PC-9 (cell line): ENCODE results near the gene CT45A1. TPM values are rescaled to one million over a fixed set of nuclear protein-coding genes. Genes with fewer than 3 reads are reported as not detected.
"Not testable (repeated sequence)": the region's sequence is repeated elsewhere in the genome, so short reads cannot be mapped to it uniquely, and the experiment has no call there.

Source experiments
- BruUV-seq: library from RNA; stranded (reverse); fragments of 400-500 nt; replicated peaks from 2 replicates; lab custom pipeline; 2021; lab: Mats Ljungman, UMichigan
- CTCF ChIA-PET: fragments of 300-600 bp; sonication (Branson Sonifier 250); formaldehyde crosslinking; loops from one replicate; lab custom pipeline; 2022; ENCODE audit warnings: antibody characterized with exemption; lab: Charles Lee
- POLR2A ChIA-PET: fragments of 300-600 bp; sonication (Branson Sonifier 250); formaldehyde crosslinking; loops from one replicate; lab custom pipeline; 2022; ENCODE audit warnings: antibody characterized with exemption; ENCODE audit not compliant: unreplicated experiment; lab: Charles Lee
- DNase-seq, 2 experiments: peaks; one replicate each; pipeline versions ENCODE4 v3.0.0 to v3.0.0-alpha.2; 2015 to 2022; ENCODE audit warnings: mixed read lengths in 1 of 2
- H2AFZ ChIP-seq: fragments of 200-600 bp; sonication (generic); 2 replicates; pipeline ENCODE4 v1.8.1; 2017; ENCODE audit warnings: antibody characterized with exemption
- H3F3A ChIP-seq: fragments of 200-600 bp; sonication (generic); 2 replicates; pipeline ENCODE4 v1.8.1; 2017; ENCODE audit warnings: antibody characterized with exemption, mild to moderate bottlenecking, low read depth; ENCODE audit not compliant: insufficient read depth
- H3K27ac ChIP-seq: fragments of 200-600 bp; sonication (generic); 2 replicates; pipeline ENCODE4 v1.6.1; 2016; ENCODE audit warnings: mixed run types
- H3K27me3 ChIP-seq: fragments of 200-600 bp; sonication (generic); 2 replicates; pipeline ENCODE4 v1.6.1; 2016; ENCODE audit warnings: low read depth, mixed run types; ENCODE audit not compliant: insufficient read depth
- H3K36me3 ChIP-seq: fragments of 200-600 bp; sonication (generic); 2 replicates; pipeline ENCODE4 v1.6.1; 2016; ENCODE audit warnings: low read depth, mixed run types
- H3K4me1 ChIP-seq: fragments of 200-600 bp; sonication (generic); replicated peaks from 2 replicates; pipeline ENCODE4 v1.6.1; 2016; ENCODE audit warnings: mixed run types; ENCODE audit not compliant: insufficient read depth
- H3K4me2 ChIP-seq: fragments of 200-600 bp; sonication (generic); 2 replicates; pipeline ENCODE4 v1.6.1; 2017; ENCODE audit warnings: mixed run types
- H3K4me3 ChIP-seq: fragments of 200-600 bp; sonication (generic); 2 replicates; pipeline ENCODE4 v1.6.1; 2016; ENCODE audit warnings: mixed run types
- H3K79me2 ChIP-seq: fragments of 200-600 bp; sonication (generic); 2 replicates; pipeline ENCODE4 v1.6.1; 2017; ENCODE audit warnings: low read depth, mixed run types
- H3K9me2 ChIP-seq: fragments of 200-600 bp; sonication (generic); 2 replicates; pipeline ENCODE4 v1.8.1; 2017; ENCODE audit warnings: mild to moderate bottlenecking; ENCODE audit not compliant: insufficient read depth
- H3K9me3 ChIP-seq: fragments of 200-600 bp; sonication (generic); 2 replicates; pipeline ENCODE4 v1.8.1; 2016; ENCODE audit warnings: low read depth; ENCODE audit not compliant: insufficient read depth
- H4K20me1 ChIP-seq: fragments of 200-600 bp; sonication (generic); 2 replicates; pipeline ENCODE4 v1.8.1; 2017; ENCODE audit not compliant: insufficient read depth
- CTCF ChIP-seq: fragments of 200-600 bp; sonication (generic); conservative IDR thresholded peaks from 2 replicates; pipeline ENCODE4 v1.6.1; 2017; ENCODE audit warnings: mixed run types, antibody characterized with exemption, mild to moderate bottlenecking, moderate library complexity
- EZH2 ChIP-seq: fragments of 200-600 bp; sonication (generic); IDR thresholded peaks from 2 replicates; pipeline ENCODE4 v1.8.0; 2017; ENCODE audit warnings: antibody characterized with exemption, low read depth
- intact Hi-C: fragments of 100-400 bp; cut with micrococcal nuclease; formaldehyde crosslinking; loops from one replicate; pipeline ENCODE4 v1.10.0; 2022; ENCODE audit not compliant: unreplicated experiment
- total RNA-seq: library from RNA; stranded (reverse); gene quantifications from 2 replicates; pipeline ENCODE4 v1.2.3, GENCODE V29; 2021

Gene CT45A1
- total RNA-seq, 1 experiment from 2014 or later = not detected

- Histone ChIP-seq H3K9me3 (no peaks in the 10 kb centered on the region), H3K36me3 (no peaks in the 10 kb centered on the region), H3K79me2 (no peaks in the 10 kb centered on the region), H3K27me3 (peaks cover 5% of the 10 kb centered on the region; the same call in 1 of the 2 replicates), H3K4me1 (no peaks in the 10 kb centered on the region), H4K20me1 (no peaks in the 10 kb centered on the region), H3K4me2 (no peak overlapping the region), H3F3A (no peaks in the 10 kb centered on the region), H3K4me3 (no peak overlapping the region), H2AFZ (no peak overlapping the region), H3K9me2 (no peaks in the 10 kb centered on the region), H3K27ac (no peak overlapping the region)
- POLR2A ChIA-PET = no interaction called here
- BruUV-seq = no TSS peak
- intact Hi-C loops = no loop called here
- CTCF ChIA-PET = interaction anchor here (0.8 kb wide), 1 partner anchor 289 kb away, joined by 3 read pairs; no protein-coding TSS in a partner anchor
- TF ChIP-seq CTCF (peak; percentile 62), EZH2 (no peak)
- DNase-seq = peak in 1 of 2 experiments; percentile 7
Observed at GRCh38 chrX:135740681-135741149, 27.3 kb downstream of the CT45A1 start.

GRCh38 chrX:135741192-135741715, 27.8 kb downstream of the CT45A1 start:
- Histone ChIP-seq H3K4me1 (no peaks in the 10 kb centered on the region), H3F3A (no peaks in the 10 kb centered on the region), H3K4me2 (no peak overlapping the region), H3K4me3 (no peak overlapping the region), H3K79me2 (no peaks in the 10 kb centered on the region), H3K27me3 (peaks cover 5% of the 10 kb centered on the region; the same call in 1 of the 2 replicates), H2AFZ (no peak overlapping the region), H3K27ac (no peak overlapping the region), H3K36me3 (no peaks in the 10 kb centered on the region), H3K9me2 (no peaks in the 10 kb centered on the region), H4K20me1 (no peaks in the 10 kb centered on the region), H3K9me3 (no peaks in the 10 kb centered on the region)
- intact Hi-C loops = no loop called here
- BruUV-seq = no TSS peak
- DNase-seq = no peak
- ChIA-PET POLR2A (no interaction called here), CTCF (no interaction called here)
- TF ChIP-seq EZH2 (no peak), CTCF (no peak)

GRCh38 chrX:135744739-135745138, 31.3 kb downstream of the CT45A1 start:
- H3K9me3 ChIP-seq, H3K4me1 ChIP-seq, H3K4me2 ChIP-seq, H3K27ac ChIP-seq, H3K79me2 ChIP-seq, H3K36me3 ChIP-seq, intact Hi-C loops, DNase-seq, BruUV-seq, H3F3A ChIP-seq, CTCF ChIA-PET, H4K20me1 ChIP-seq, H3K27me3 ChIP-seq, POLR2A ChIA-PET, H2AFZ ChIP-seq, H3K9me2 ChIP-seq, H3K4me3 ChIP-seq: not testable (repeated sequence)

GRCh38 chrX:135768091-135768490, 54.7 kb downstream of the CT45A1 start, which contains the start of gene CT45A3:
Gene CT45A3, minus strand, starts transcription at chrX:135768191. Its CDS starts 3,747 bp downstream, at chrX:135764444.
- intact Hi-C loops, H3K27ac ChIP-seq, BruUV-seq, H3K36me3 ChIP-seq, H3F3A ChIP-seq, DNase-seq, H3K79me2 ChIP-seq, POLR2A ChIA-PET, H3K27me3 ChIP-seq, H3K9me3 ChIP-seq, H4K20me1 ChIP-seq, H3K4me3 ChIP-seq, H2AFZ ChIP-seq, H3K4me2 ChIP-seq, H3K9me2 ChIP-seq, CTCF ChIA-PET, H3K4me1 ChIP-seq: not testable (repeated sequence)

Other genes starting within 250 kb of the CT45A1 start
- not detected in 2 replicates for gene INTS6L, start 193.0 kb upstream of the CT45A1 start, total RNA-seq
- gene CT45A3, start 54.6 kb downstream of the CT45A1 start, total RNA-seq = not detected in 2 replicates
- gene CT45A5, start 71.9 kb downstream of the CT45A1 start, total RNA-seq = not detected in 2 replicates
- gene CT45A6, start 89.1 kb downstream of the CT45A1 start, total RNA-seq = not detected in 2 replicates
- not detected in 2 replicates for gene CT45A2, start 106.4 kb downstream of the CT45A1 start, total RNA-seq
- gene CT45A7, start 123.6 kb downstream of the CT45A1 start, total RNA-seq = not detected in 2 replicates
- not detected in 2 replicates for gene CT45A8, start 140.9 kb downstream of the CT45A1 start, total RNA-seq
- gene CT45A9, start 158.2 kb downstream of the CT45A1 start, total RNA-seq = not detected in 2 replicates
- not detected in 2 replicates for gene CT45A10, start 179.8 kb downstream of the CT45A1 start, total RNA-seq
- gene SAGE1, start 180.1 kb downstream of the CT45A1 start, total RNA-seq = not detected in 2 replicates